Esophagus muscularis mucosa (tissue), 4 donors: ENCODE results near the gene TENT5C.

ENCODE experiments used
- EP300 ChIP-seq: sonication (generic); formaldehyde crosslinking; IDR thresholded peaks from one replicate; pipeline ENCODE4 v1.6.1; 2017; ENCODE audit warnings: antibody characterized with exemption
- POLR2A ChIP-seq: fragments of 450-650 bp; IDR thresholded peaks from one replicate; pipeline ENCODE4 v1.6.1; 2017; ENCODE audit warnings: antibody characterized with exemption, moderate library complexity, mild to moderate bottlenecking, low read depth
- POLR2AphosphoS5 ChIP-seq, 2 donors: sonication (generic); formaldehyde crosslinking; IDR thresholded peaks; one replicate each; pipeline ENCODE4 v1.6.1; 2017; ENCODE audit warnings: antibody characterized with exemption in 2 of 2
- TF ChIP-seq, protein P1 (sequence below), 3 experiments: fragments of 200-600 bp in 2 of 3; fragments of 450-650 bp in 1 of 3; sonication (generic) in 2 of 3; IDR thresholded peaks; one replicate each; pipeline ENCODE4 v1.5.1; 2017 to 2019; ENCODE audit warnings: antibody characterized with exemption in 3 of 3, mild to moderate bottlenecking in 2 of 3, moderate library complexity in 1 of 3

DNA sequence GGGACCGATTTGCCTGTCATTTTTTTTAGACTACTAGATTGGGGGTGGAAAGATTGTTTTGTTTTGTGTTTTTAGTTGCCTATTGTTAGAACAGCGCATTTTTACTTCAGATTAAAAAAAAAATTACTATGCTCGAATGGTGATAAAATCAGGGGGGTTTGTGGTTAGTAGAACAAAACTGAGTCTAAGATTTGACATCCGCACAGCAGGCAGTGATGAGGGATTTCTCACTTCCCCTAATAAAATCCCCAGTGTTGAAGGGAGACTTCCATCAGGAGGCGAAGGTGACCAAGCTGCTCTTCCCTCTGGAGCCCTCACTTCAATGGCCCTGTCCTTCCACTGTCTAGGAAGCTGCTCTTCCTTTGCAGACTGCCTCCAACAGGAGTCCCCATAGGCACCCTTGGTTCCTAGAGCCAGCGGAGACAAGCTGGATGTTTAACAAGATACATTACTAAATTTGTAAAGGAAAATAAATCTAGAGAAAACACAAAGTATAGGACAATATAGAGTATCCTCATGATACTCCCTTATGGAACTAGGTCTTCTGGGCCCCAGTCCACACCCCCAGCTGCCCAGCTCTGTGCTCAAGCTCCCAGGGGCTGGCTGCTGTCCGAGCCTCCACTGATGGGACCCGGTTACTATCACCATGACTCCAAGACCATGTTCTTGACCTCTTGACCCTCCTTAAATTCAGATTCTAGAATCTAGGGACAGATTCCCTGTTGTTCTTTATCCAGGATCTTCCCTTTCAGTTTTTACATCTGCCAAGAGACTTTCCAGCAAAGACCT is 31.0 kb downstream of the TENT5C start:
- TF ChIP-seq, protein P1, sequence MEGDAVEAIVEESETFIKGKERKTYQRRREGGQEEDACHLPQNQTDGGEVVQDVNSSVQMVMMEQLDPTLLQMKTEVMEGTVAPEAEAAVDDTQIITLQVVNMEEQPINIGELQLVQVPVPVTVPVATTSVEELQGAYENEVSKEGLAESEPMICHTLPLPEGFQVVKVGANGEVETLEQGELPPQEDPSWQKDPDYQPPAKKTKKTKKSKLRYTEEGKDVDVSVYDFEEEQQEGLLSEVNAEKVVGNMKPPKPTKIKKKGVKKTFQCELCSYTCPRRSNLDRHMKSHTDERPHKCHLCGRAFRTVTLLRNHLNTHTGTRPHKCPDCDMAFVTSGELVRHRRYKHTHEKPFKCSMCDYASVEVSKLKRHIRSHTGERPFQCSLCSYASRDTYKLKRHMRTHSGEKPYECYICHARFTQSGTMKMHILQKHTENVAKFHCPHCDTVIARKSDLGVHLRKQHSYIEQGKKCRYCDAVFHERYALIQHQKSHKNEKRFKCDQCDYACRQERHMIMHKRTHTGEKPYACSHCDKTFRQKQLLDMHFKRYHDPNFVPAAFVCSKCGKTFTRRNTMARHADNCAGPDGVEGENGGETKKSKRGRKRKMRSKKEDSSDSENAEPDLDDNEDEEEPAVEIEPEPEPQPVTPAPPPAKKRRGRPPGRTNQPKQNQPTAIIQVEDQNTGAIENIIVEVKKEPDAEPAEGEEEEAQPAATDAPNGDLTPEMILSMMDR (IDR thresholded peaks at IDR 0.05), result no peak
- TF ChIP-seq POLR2A (no peak), EP300 (no peak), POLR2AphosphoS5 (IDR thresholded peaks at IDR 0.05) (no peak)
